Measurements from ENCODE around the gene PRR9.
A peak's percentile ranks its signal among the peaks of the same experiment; 100 is the strongest.
"Not testable (repeated sequence)": the region's sequence is repeated elsewhere in the genome, so short reads cannot be mapped to it uniquely, and the experiment has no call there.

The PRR9 gene, protein sequence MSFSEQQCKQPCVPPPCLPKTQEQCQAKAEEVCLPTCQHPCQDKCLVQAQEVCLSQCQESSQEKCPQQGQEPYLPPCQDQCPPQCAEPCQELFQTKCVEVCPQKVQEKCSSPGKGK

DNA sequence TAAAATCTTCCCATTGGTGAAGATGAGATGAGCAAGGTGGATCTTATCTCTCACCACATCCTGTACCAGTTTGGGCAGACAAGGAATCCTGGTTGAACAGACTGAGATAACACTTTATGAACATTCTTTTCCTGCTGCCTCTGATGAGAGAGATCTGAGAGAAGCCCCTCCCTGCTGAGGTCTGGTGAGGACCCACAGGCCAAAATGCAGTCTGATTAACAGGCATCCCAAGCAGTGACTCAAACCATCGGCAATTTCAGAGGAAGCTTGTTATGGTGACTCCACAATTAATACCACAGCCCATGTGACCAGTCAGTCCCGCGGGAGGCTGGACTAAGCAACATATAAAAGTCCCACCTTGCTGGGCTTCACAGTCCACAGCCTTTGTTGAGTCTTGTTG is at the start of gene PRR9:
PRR9 (plus strand) TSS at position 373 of the 400 bp plus-strand sequence. CDS start 561 bp downstream, outside the sequence.
- TF ChIP-seq, protein P1, sequence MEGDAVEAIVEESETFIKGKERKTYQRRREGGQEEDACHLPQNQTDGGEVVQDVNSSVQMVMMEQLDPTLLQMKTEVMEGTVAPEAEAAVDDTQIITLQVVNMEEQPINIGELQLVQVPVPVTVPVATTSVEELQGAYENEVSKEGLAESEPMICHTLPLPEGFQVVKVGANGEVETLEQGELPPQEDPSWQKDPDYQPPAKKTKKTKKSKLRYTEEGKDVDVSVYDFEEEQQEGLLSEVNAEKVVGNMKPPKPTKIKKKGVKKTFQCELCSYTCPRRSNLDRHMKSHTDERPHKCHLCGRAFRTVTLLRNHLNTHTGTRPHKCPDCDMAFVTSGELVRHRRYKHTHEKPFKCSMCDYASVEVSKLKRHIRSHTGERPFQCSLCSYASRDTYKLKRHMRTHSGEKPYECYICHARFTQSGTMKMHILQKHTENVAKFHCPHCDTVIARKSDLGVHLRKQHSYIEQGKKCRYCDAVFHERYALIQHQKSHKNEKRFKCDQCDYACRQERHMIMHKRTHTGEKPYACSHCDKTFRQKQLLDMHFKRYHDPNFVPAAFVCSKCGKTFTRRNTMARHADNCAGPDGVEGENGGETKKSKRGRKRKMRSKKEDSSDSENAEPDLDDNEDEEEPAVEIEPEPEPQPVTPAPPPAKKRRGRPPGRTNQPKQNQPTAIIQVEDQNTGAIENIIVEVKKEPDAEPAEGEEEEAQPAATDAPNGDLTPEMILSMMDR (IDR thresholded peaks at IDR 0.05; ENCODE audit: control insufficient read depth, extremely low read depth, insufficient read depth): no peak
- DNase-seq (ENCODE audit: low read depth): no peak

GRCh38 chr1:153168686-153169085 is 48.7 kb upstream of the PRR9 start:
- DNase-seq (ENCODE audit: low read depth): no peak
- no peak overlapping the region for H3K4me3 ChIP-seq (ENCODE audit: low read depth, low read length)
- TF ChIP-seq, protein P1 (IDR thresholded peaks at IDR 0.05; ENCODE audit: control insufficient read depth, extremely low read depth, insufficient read depth): no peak

More for the DNA sequence above, at the start of gene PRR9:
- no peak within 1 kb of the TSS for H3K4me3 ChIP-seq (ENCODE audit: low read depth, low read length)

- H3K4me3 ChIP-seq (ENCODE audit: low read depth, low read length): no peak overlapping the region
- no peak for DNase-seq (ENCODE audit: low read depth)
- TF ChIP-seq, protein P1 (IDR thresholded peaks at IDR 0.05; ENCODE audit: control insufficient read depth, extremely low read depth, insufficient read depth): no peak
Measured at GRCh38 chr1:153174624-153175023, 42.8 kb upstream of the PRR9 start.

DNA sequence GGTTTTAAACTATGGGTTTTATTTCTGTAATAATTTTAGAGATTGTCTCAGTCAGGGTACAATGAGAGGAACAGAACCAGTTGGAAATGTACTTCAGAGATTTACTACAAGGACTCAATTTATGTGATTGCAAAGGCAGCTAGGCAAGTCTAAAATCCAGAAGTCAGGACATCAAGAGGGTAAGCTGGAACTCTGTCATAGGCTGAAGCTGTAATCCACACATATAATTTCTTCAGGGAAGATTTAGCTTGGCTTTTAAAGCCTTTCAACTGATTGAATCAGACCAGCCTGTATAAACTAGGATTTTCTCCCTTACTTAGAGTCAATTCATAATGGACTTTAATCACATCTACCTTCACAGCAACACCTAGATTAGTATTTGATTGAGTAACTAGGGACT is 38.5 kb upstream of the PRR9 start:
- TF ChIP-seq, protein P1 (IDR thresholded peaks at IDR 0.05; ENCODE audit: control insufficient read depth, extremely low read depth, insufficient read depth): no peak
- no peak overlapping the region for H3K4me3 ChIP-seq (ENCODE audit: low read depth, low read length)
- no peak for DNase-seq (ENCODE audit: low read depth)

- TF ChIP-seq, protein P1 (IDR thresholded peaks at IDR 0.05; ENCODE audit: control insufficient read depth, extremely low read depth, insufficient read depth): peak; percentile 18; the same call in 1 of the 2 replicates
- DNase-seq (ENCODE audit: low read depth): no peak
- no peak overlapping the region for H3K4me3 ChIP-seq (ENCODE audit: low read depth, low read length)
Measured at GRCh38 chr1:153180556-153180955, 36.8 kb upstream of the PRR9 start.

- not testable (repeated sequence) for H3K4me3 ChIP-seq (ENCODE audit: low read depth, low read length); DNase-seq (ENCODE audit: low read depth)
Measured at GRCh38 chr1:153188301-153188700, 29.1 kb upstream of the PRR9 start.

DNA sequence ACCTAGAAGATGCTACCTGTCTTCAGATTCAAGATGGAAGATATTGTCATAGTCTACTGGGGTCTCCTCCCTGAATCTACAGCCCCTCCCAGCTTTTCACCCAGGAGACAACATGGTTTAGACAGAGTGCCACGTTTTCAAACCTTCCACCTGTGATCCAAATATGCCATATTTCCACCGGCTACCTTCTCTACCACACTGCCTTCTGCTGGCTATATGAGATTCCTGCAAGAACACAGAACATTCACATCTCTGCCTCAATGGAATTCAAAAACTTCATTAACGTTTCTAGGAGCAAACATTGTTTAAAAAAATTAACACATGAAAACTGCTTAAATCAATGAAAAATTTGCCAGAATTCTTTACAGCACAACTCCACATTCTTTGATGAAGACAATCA is 27.0 kb upstream of the PRR9 start:
- H3K4me3 ChIP-seq (ENCODE audit: low read depth, low read length): no peak overlapping the region
- TF ChIP-seq, protein P1 (IDR thresholded peaks at IDR 0.05; ENCODE audit: control insufficient read depth, extremely low read depth, insufficient read depth): peak; percentile 75
- no peak for DNase-seq (ENCODE audit: low read depth)
